Measurements from ENCODE around the gene GAN.

Gene GAN

GRCh38 chr16:81432937-81433557 is 118.3 kb downstream of the GAN start:
- no peak overlapping the region for H3K9ac ChIP-seq (ENCODE audit: low read depth, low read length)
- H3K36me3 ChIP-seq (ENCODE audit: insufficient read depth, low read length), result no peaks in the 10 kb centered on the region
- H3K4me1 ChIP-seq (ENCODE audit: insufficient read depth, low read length), result peaks cover 10% of the 10 kb centered on the region; the same call in 1 of the 2 replicates
- no peaks in the 10 kb centered on the region for H3K9me3 ChIP-seq (ENCODE audit: control insufficient read depth, insufficient read depth, low read length)

- Histone ChIP-seq H3K9ac (ENCODE audit: low read depth, low read length) (no peak overlapping the region), H3K36me3 (ENCODE audit: insufficient read depth, low read length) (no peaks in the 10 kb centered on the region), H3K9me3 (ENCODE audit: control insufficient read depth, insufficient read depth, low read length) (no peaks in the 10 kb centered on the region), H3K4me1 (ENCODE audit: insufficient read depth, low read length) (peaks cover 5% of the 10 kb centered on the region; the same call in 1 of the 2 replicates)
Measured at GRCh38 chr16:81435103-81435502, 120.3 kb downstream of the GAN start.

- Histone ChIP-seq H3K36me3 (ENCODE audit: insufficient read depth, low read length) (no peaks in the 10 kb centered on the region), H3K4me1 (ENCODE audit: insufficient read depth, low read length) (peaks cover 5% of the 10 kb centered on the region; the same call in 1 of the 2 replicates), H3K9me3 (ENCODE audit: control insufficient read depth, insufficient read depth, low read length) (no peaks in the 10 kb centered on the region), H3K9ac (ENCODE audit: low read depth, low read length) (no peak overlapping the region)
Measured at GRCh38 chr16:81435567-81435966, 120.8 kb downstream of the GAN start.

- H3K4me1 ChIP-seq (ENCODE audit: insufficient read depth, low read length), result peaks cover 12% of the 10 kb centered on the region
- no peaks in the 10 kb centered on the region for H3K9me3 ChIP-seq (ENCODE audit: control insufficient read depth, insufficient read depth, low read length)
- no peaks in the 10 kb centered on the region for H3K36me3 ChIP-seq (ENCODE audit: insufficient read depth, low read length)
- H3K9ac ChIP-seq (ENCODE audit: low read depth, low read length), result no peak overlapping the region
Measured at GRCh38 chr16:81436386-81436785, 121.6 kb downstream of the GAN start.

- H3K4me1 ChIP-seq (ENCODE audit: insufficient read depth, low read length), result peaks cover 12% of the 10 kb centered on the region
- no peaks in the 10 kb centered on the region for H3K9me3 ChIP-seq (ENCODE audit: control insufficient read depth, insufficient read depth, low read length)
- no peak overlapping the region for H3K9ac ChIP-seq (ENCODE audit: low read depth, low read length)
- no peaks in the 10 kb centered on the region for H3K36me3 ChIP-seq (ENCODE audit: insufficient read depth, low read length)
Measured at GRCh38 chr16:81437865-81438264, 123.1 kb downstream of the GAN start.

Data from ES-I3 (cell line).